WTC11 (cell line): ENCODE results near the gene WSCD2.

Source experiments
- ATF1 ChIP-seq: sonication (generic); formaldehyde crosslinking; IDR thresholded peaks from 2 replicates; pipeline ENCODE4 v1.8.1; 2023; ENCODE audit warnings: mild to moderate bottlenecking, moderate library complexity, missing genetic modification reagents
- CREB1 ChIP-seq: sonication (generic); formaldehyde crosslinking; IDR thresholded peaks from 2 replicates; pipeline ENCODE4 v1.8.0; 2023; ENCODE audit warnings: mild to moderate bottlenecking, missing genetic modification reagents
- CTCF ChIP-seq: fragments of 200-600 bp; IDR thresholded peaks from 2 replicates; pipeline ENCODE4 v1.8.0; 2022; ENCODE audit warnings: antibody characterized with exemption
- ELF4 ChIP-seq: sonication (generic); formaldehyde crosslinking; IDR thresholded peaks from 2 replicates; pipeline ENCODE4 v1.8.1; 2022; ENCODE audit warnings: low read depth, mild to moderate bottlenecking, moderate library complexity, missing genetic modification reagents
- ETV6 ChIP-seq: sonication (generic); formaldehyde crosslinking; IDR thresholded peaks from 2 replicates; pipeline ENCODE4 v1.8.1; 2022; ENCODE audit warnings: mild to moderate bottlenecking, missing genetic modification reagents
- SMAD3 ChIP-seq: sonication (generic); formaldehyde crosslinking; IDR thresholded peaks from 2 replicates; pipeline ENCODE4 v1.8.0; 2022; ENCODE audit warnings: missing genetic modification reagents, mild to moderate bottlenecking, borderline replicate concordance
- SMAD4 ChIP-seq: sonication (generic); formaldehyde crosslinking; IDR thresholded peaks from 2 replicates; pipeline ENCODE4 v1.8.0; 2022; ENCODE audit warnings: mild to moderate bottlenecking, missing genetic modification reagents
- TCF7 ChIP-seq: sonication (generic); formaldehyde crosslinking; IDR thresholded peaks from 2 replicates; pipeline ENCODE4 v1.8.0; 2022; ENCODE audit warnings: mild to moderate bottlenecking, low read depth, missing genetic modification reagents, moderate library complexity
- TF ChIP-seq, protein P1 (sequence below): sonication (generic); formaldehyde crosslinking; conservative IDR thresholded peaks from 2 replicates; pipeline ENCODE4 v1.8.1; 2022; ENCODE audit warnings: mild to moderate bottlenecking, missing genetic modification reagents
- TF ChIP-seq, protein P2 (sequence below): sonication (generic); formaldehyde crosslinking; IDR thresholded peaks from 2 replicates; pipeline ENCODE4 v1.8.0; 2022; ENCODE audit warnings: mild to moderate bottlenecking, missing genetic modification reagents
- TF ChIP-seq, protein P3 (sequence below): sonication (generic); formaldehyde crosslinking; IDR thresholded peaks from 2 replicates; pipeline ENCODE4 v1.8.1; 2023; ENCODE audit warnings: mild to moderate bottlenecking, moderate library complexity, missing genetic modification reagents

GRCh38 chr12:108282160-108282559, 153.1 kb downstream of the WSCD2 start:
- TF ChIP-seq, protein P1, sequence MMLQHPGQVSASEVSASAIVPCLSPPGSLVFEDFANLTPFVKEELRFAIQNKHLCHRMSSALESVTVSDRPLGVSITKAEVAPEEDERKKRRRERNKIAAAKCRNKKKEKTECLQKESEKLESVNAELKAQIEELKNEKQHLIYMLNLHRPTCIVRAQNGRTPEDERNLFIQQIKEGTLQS: no peak
- TF ChIP-seq CTCF (no peak), SMAD3 (CRISPR knock-in tag) (no peak), SMAD4 (no peak), TCF7 (CRISPR knock-in tag) (no peak), ATF1 (no peak), CREB1 (CRISPR knock-in tag) (no peak), ETV6 (CRISPR knock-in tag) (no peak), ELF4 (no peak)
- TF ChIP-seq, protein P2, sequence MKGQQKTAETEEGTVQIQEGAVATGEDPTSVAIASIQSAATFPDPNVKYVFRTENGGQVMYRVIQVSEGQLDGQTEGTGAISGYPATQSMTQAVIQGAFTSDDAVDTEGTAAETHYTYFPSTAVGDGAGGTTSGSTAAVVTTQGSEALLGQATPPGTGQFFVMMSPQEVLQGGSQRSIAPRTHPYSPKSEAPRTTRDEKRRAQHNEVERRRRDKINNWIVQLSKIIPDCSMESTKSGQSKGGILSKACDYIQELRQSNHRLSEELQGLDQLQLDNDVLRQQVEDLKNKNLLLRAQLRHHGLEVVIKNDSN: no peak
- TF ChIP-seq, protein P3, sequence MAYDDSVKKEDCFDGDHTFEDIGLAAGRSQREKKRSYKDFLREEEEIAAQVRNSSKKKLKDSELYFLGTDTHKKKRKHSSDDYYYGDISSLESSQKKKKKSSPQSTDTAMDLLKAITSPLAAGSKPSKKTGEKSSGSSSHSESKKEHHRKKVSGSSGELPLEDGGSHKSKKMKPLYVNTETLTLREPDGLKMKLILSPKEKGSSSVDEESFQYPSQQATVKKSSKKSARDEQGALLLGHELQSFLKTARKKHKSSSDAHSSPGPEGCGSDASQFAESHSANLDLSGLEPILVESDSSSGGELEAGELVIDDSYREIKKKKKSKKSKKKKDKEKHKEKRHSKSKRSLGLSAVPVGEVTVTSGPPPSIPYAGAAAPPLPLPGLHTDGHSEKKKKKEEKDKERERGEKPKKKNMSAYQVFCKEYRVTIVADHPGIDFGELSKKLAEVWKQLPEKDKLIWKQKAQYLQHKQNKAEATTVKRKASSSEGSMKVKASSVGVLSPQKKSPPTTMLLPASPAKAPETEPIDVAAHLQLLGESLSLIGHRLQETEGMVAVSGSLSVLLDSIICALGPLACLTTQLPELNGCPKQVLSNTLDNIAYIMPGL (CRISPR knock-in tag): no peak
